Retina (tissue), 1 donor: ENCODE measurements around the gene LSP1.
A peak's percentile ranks its signal among the peaks of the same experiment; 100 is the strongest.
"Not testable (repeated sequence)": the region's sequence is repeated elsewhere in the genome, so short reads cannot be mapped to it uniquely, and the experiment has no call there.

ENCODE experiments used
- DNase-seq: peaks from one replicate; pipeline ENCODE4 v3.0.0-alpha.2; 2016

LSP1 gene

GRCh38 chr11:1878137-1879031 lies 25.5 kb downstream of the LSP1 start:
- no peak for DNase-seq

- no peak for DNase-seq
Measured at GRCh38 chr11:1879342-1879940, 26.6 kb downstream of the LSP1 start.

GRCh38 chr11:1879941-1880720 lies 27.2 kb downstream of the LSP1 start:
- no peak for DNase-seq

- no peak for DNase-seq
Measured at GRCh38 chr11:1880746-1881441, 28.0 kb downstream of the LSP1 start.

- peak; percentile 51 for DNase-seq
Measured at GRCh38 chr11:1881442-1882264, 28.8 kb downstream of the LSP1 start.

GRCh38 chr11:1882265-1883238 lies 29.7 kb downstream of the LSP1 start:
- peak; percentile 91 for DNase-seq

GRCh38 chr11:1883346-1884302 lies 30.7 kb downstream of the LSP1 start:
- no peak for DNase-seq

GRCh38 chr11:1884303-1884700 lies 31.4 kb downstream of the LSP1 start:
- DNase-seq, result no peak

GRCh38 chr11:1886551-1886950 lies 33.7 kb downstream of the LSP1 start:
- DNase-seq, result not testable (repeated sequence)

GRCh38 chr11:1887451-1888346 lies 34.8 kb downstream of the LSP1 start:
- no peak for DNase-seq

- DNase-seq, result no peak
Measured at GRCh38 chr11:1888347-1888753, 35.5 kb downstream of the LSP1 start.

GRCh38 chr11:1888811-1889210 lies 35.9 kb downstream of the LSP1 start:
- DNase-seq, result no peak

- no peak for DNase-seq
Measured at GRCh38 chr11:1889224-1889930, 36.5 kb downstream of the LSP1 start.

- no peak for DNase-seq
Measured at GRCh38 chr11:1889941-1890855, 37.3 kb downstream of the LSP1 start.

GRCh38 chr11:1890856-1891830 lies 38.3 kb downstream of the LSP1 start:
- DNase-seq, result no peak

- no peak for DNase-seq
Measured at GRCh38 chr11:1891831-1892115, 38.9 kb downstream of the LSP1 start, which contains the start of gene PRR33. TSS of gene PRR33 (minus strand) at chr11:1891895. CDS start at chr11:1890584, 1,311 bp downstream.
